Testis (tissue), 3 donors: Measurements from ENCODE around the gene NAA38. TPM values are rescaled to one million over a fixed set of nuclear protein-coding genes. Genes with fewer than 3 reads are reported as not detected.

ENCODE experiments used
- DNase-seq: peaks from one replicate; pipeline ENCODE4 v3.0.0-alpha.2; 2019
- H3K27ac ChIP-seq, 2 donors: fragments of 200-600 bp; sonication (generic); one replicate each; pipeline ENCODE4 v1.5.1; 2019
- H3K27me3 ChIP-seq: fragments of 200-600 bp; sonication (generic); one replicate; pipeline ENCODE4 v1.5.1; 2019
- H3K36me3 ChIP-seq: fragments of 200-600 bp; sonication (generic); one replicate; pipeline ENCODE4 v1.5.1; 2017; ENCODE audit warnings: low read depth; ENCODE audit errors: missing control alignments
- H3K4me1 ChIP-seq: fragments of 200-600 bp; sonication (generic); one replicate; pipeline ENCODE4 v1.5.1; 2019
- H3K4me3 ChIP-seq, 2 donors: fragments of 200-600 bp; sonication (generic); one replicate each; pipeline ENCODE4 v1.5.1; 2017 to 2019
- H3K9me3 ChIP-seq: fragments of 200-600 bp; sonication (generic); one replicate; pipeline ENCODE4 v1.5.1; 2017
- POLR2A ChIP-seq: fragments of 450-650 bp; IDR thresholded peaks from one replicate; pipeline ENCODE4 v1.6.1; 2017; ENCODE audit warnings: antibody characterized with exemption, mild to moderate bottlenecking, moderate library complexity
- WGBS, 2 donors: methylation state at CpG; one replicate each; pipeline ENCODE4 v1.1.5; 2018; 5-methylcytosine and 5-hydroxymethylcytosine counted together
- intact Hi-C: fragments of 100-400 bp; cut with DNase I; formaldehyde crosslinking; loops from one replicate; pipeline ENCODE4 v1.15.1; 2023; ENCODE audit warnings: low total_unique reads
- polyA plus RNA-seq: library from polyadenylated mRNA; stranded (reverse); fragments of 350-450 nt; fragmentation: Illumina TruSeq; extraction: RNeasy Lipid Tissue Mini Kit (QIAGEN cat#74804); gene quantifications from one replicate; pipeline ENCODE4 v1.2.3, GENCODE V29; 2014; ENCODE audit warnings: low read depth, low replicate concordance; ENCODE audit not compliant: insufficient read depth
- total RNA-seq, 2 donors: library from RNA; depleted of rRNA; stranded (reverse); fragments of >200 nt; gene quantifications; one replicate each; pipeline ENCODE4 v1.2.3, GENCODE V29; 2016
- TF ChIP-seq, protein P1 (sequence below), 3 experiments: fragments of 450-650 bp in 2 of 3; fragments of 200-600 bp in 1 of 3; sonication (generic) in 1 of 3; IDR thresholded peaks; one replicate each; pipeline ENCODE4 v1.5.1; 2016 to 2019; ENCODE audit warnings: antibody characterized with exemption in 3 of 3, mild to moderate bottlenecking in 2 of 3, moderate library complexity in 1 of 3

Gene NAA38
- total and polyA plus RNA-seq, 3 donors from 2014 or later, result 72.3 to 102 (median 83.1) TPM

DNA sequence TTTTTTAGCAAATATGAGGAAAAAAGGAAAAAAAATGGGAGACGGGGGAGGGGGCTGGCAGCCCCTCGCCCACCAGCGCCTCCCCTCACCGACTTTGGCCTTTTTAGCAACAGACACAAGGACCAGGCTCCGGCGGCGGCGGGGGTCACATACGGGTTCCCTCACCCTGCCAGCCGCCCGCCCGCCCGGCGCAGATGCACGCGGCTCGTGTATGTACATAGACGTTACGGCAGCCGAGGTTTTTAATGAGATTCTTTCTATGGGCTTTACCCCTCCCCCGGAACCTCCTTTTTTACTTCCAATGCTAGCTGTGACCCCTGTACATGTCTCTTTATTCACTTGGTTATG is 3.7 kb downstream of the NAA38 start:
- H3K36me3 ChIP-seq, result no peaks in the 10 kb centered on the region
- intact Hi-C loops, result no loop called here
- no peak overlapping the region for H3K4me3 ChIP-seq
- no peaks in the 10 kb centered on the region for H3K27me3 ChIP-seq
- no peaks in the 10 kb centered on the region for H3K9me3 ChIP-seq
- no peak overlapping the region for H3K27ac ChIP-seq
- TF ChIP-seq, protein P1, sequence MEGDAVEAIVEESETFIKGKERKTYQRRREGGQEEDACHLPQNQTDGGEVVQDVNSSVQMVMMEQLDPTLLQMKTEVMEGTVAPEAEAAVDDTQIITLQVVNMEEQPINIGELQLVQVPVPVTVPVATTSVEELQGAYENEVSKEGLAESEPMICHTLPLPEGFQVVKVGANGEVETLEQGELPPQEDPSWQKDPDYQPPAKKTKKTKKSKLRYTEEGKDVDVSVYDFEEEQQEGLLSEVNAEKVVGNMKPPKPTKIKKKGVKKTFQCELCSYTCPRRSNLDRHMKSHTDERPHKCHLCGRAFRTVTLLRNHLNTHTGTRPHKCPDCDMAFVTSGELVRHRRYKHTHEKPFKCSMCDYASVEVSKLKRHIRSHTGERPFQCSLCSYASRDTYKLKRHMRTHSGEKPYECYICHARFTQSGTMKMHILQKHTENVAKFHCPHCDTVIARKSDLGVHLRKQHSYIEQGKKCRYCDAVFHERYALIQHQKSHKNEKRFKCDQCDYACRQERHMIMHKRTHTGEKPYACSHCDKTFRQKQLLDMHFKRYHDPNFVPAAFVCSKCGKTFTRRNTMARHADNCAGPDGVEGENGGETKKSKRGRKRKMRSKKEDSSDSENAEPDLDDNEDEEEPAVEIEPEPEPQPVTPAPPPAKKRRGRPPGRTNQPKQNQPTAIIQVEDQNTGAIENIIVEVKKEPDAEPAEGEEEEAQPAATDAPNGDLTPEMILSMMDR (IDR thresholded peaks at IDR 0.05), result no peak
- no peak for TF ChIP-seq POLR2A
- peaks cover 23% of the 10 kb centered on the region for H3K4me1 ChIP-seq
- no peak for DNase-seq
- WGBS, 2 donors, result 56 to 65% methylated on average over 21 of the region's 21 CpGs

GRCh38 chr17:7852919-7853690 is 4.3 kb downstream of the NAA38 start:
- Histone ChIP-seq H3K4me1 (peaks cover 18% of the 10 kb centered on the region), H3K27ac (no peak overlapping the region), H3K9me3 (no peaks in the 10 kb centered on the region), H3K27me3 (no peaks in the 10 kb centered on the region), H3K36me3 (no peaks in the 10 kb centered on the region), H3K4me3 (no peak overlapping the region)
- 38 to 67% methylated on average over 12 to 46 of the region's 51 CpGs for whole genome bisulfite sequencing, 2 donors
- intact Hi-C loops, result no loop called here
- no peak for DNase-seq
- TF ChIP-seq, protein P1 (IDR thresholded peaks at IDR 0.05), result no peak
- no peak for TF ChIP-seq POLR2A

DNA sequence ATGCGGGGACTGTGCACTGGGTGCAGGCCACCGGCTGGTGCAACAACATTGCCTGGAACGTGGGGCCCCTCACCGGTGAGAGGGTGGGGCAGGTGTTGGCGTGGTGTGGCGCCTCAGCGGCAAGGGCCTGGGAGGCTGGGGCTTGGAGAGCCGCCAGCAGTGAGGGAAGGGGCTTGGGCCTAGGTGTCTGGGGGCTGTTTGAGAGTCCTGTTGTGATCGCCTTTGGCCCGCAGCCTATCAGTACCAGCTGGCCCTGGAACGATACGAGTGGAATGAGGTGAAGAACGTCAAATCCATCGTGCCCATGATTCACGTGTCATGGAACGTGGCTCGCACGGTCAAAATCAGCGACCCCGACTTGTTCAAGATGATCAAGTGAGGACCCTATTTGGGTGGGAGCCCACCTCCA is 5.1 kb downstream of the NAA38 start:
- no peak for DNase-seq
- H3K27me3 ChIP-seq, result no peaks in the 10 kb centered on the region
- H3K36me3 ChIP-seq, result no peaks in the 10 kb centered on the region
- no peak overlapping the region for H3K27ac ChIP-seq
- H3K4me1 ChIP-seq, result peaks cover 18% of the 10 kb centered on the region
- 52 to 61% methylated on average over 15 to 20 of the region's 20 CpGs for WGBS, 2 donors
- no peak for TF ChIP-seq POLR2A
- TF ChIP-seq, protein P1 (IDR thresholded peaks at IDR 0.05), result no peak
- no peaks in the 10 kb centered on the region for H3K9me3 ChIP-seq
- intact Hi-C loops, result no loop called here
- H3K4me3 ChIP-seq, result peak overlapping the region in 1 of 2 donors; percentile 8

DNA sequence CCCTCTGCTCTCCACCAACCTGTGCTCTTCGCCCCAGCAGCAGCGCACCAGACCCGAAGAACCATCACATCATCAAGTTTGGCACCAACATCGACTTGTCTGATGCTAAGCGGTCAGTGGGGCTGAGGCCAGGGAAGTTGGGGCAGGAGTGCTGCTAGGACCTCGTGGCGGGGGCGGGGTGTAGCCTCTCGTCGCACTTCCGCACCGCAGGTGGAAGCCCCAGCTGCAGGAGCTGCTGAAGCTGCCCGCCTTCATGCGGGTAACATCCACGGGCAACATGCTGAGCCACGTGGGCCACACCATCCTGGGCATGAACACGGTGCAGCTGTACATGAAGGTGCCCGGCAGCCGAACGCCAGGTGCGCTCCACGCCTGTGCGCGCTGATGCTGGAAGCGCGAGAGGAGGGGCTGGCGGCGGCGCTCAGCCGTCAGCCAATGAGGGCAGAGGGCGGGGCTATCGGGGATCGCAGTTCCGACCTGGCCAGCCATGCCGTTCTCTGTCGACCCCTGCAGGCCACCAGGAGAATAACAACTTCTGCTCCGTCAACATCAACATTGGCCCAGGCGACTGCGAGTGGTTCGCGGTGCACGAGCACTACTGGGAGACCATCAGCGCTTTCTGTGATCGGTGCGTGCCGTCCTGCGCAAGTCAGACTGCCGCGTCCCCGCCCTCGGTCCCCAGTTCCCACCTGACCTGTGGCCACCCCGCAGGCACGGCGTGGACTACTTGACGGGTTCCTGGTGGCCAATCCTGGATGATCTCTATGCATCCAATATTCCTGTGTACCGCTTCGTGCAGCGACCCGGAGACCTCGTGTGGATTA is 5.7 kb downstream of the NAA38 start:
- DNase-seq, result peak; percentile 94
- Histone ChIP-seq H3K36me3 (no peaks in the 10 kb centered on the region), H3K9me3 (no peaks in the 10 kb centered on the region), H3K4me1 (peaks cover 18% of the 10 kb centered on the region), H3K27me3 (no peaks in the 10 kb centered on the region), H3K27ac (no peak overlapping the region), H3K4me3 (peak overlapping the region in 1 of 2 donors; percentile 8)
- 23 to 43% methylated on average over 6 to 54 of the region's 60 CpGs for WGBS, 2 donors
- intact Hi-C loops, result no loop called here
- TF ChIP-seq, protein P1 (IDR thresholded peaks at IDR 0.05), result peak; percentile 99 to 100 (median 99)
- no peak for TF ChIP-seq POLR2A
